Stimulated activated CD4-positive, alpha-beta T cell treated with anti-CD3 and anti-CD28 coated beads, Interleukin-4, amount 100 ng/mL, for 48 hours (primary cell): Measurements from ENCODE around the gene CIZ1.

ENCODE experiments used
- DNase-seq, 2 donors: peaks; one replicate each; pipeline ENCODE4 v3.0.0-alpha.2; 2020; ENCODE audit warnings: low read depth in 2 of 2

CIZ1 gene

GRCh38 chr9:128124873-128125579, 66.3 kb downstream of the CIZ1 start:
- peak in 1 of 2 donors; percentile 41 for DNase-seq

GRCh38 chr9:128124451-128124850, 66.9 kb downstream of the CIZ1 start:
- no peak for DNase-seq

GRCh38 chr9:128123451-128124080, 67.8 kb downstream of the CIZ1 start:
- no peak for DNase-seq

GRCh38 chr9:128122809-128123175, 68.6 kb downstream of the CIZ1 start:
- no peak for DNase-seq

GRCh38 chr9:128121924-128122808, 69.2 kb downstream of the CIZ1 start:
- no peak for DNase-seq

- DNase-seq = no peak
These were observed 69.9 kb downstream of the CIZ1 start for GRCh38 chr9:128121466-128121810.

- DNase-seq = no peak
These were observed 70.5 kb downstream of the CIZ1 start for GRCh38 chr9:128120741-128121465.

- no peak for DNase-seq
These were observed 71.2 kb downstream of the CIZ1 start for GRCh38 chr9:128120061-128120740.

GRCh38 chr9:128118971-128119665, 72.3 kb downstream of the CIZ1 start:
- no peak for DNase-seq

GRCh38 chr9:128118472-128118857, 72.9 kb downstream of the CIZ1 start:
- DNase-seq = no peak

GRCh38 chr9:128117613-128118471, 73.5 kb downstream of the CIZ1 start:
- DNase-seq = peak; percentile 95 to 99

- no peak for DNase-seq
These were observed 75.0 kb downstream of the CIZ1 start for GRCh38 chr9:128116104-128117083.
